H4 (cell line): Measurements from ENCODE around the gene SH3BP5L. TPM values are rescaled to one million over a fixed set of nuclear protein-coding genes. Genes with fewer than 3 reads are reported as not detected.
"Not testable (repeated sequence)": the region's sequence is repeated elsewhere in the genome, so short reads cannot be mapped to it uniquely, and the experiment has no call there.

Experiments
- DNase-seq: peaks from one replicate; pipeline ENCODE4 v3.0.0-alpha.2; 2015; ENCODE audit warnings: low spot score
- total RNA-seq: library from RNA; depleted of rRNA; stranded (reverse); fragments of >200 nt; shearing (Covaris generic); gene quantifications from 2 replicates; pipeline ENCODE4 v1.2.3, GENCODE V29; 2014

Gene SH3BP5L
- total RNA-seq, 1 experiment from 2014 or later = 9.1 TPM

DNA sequence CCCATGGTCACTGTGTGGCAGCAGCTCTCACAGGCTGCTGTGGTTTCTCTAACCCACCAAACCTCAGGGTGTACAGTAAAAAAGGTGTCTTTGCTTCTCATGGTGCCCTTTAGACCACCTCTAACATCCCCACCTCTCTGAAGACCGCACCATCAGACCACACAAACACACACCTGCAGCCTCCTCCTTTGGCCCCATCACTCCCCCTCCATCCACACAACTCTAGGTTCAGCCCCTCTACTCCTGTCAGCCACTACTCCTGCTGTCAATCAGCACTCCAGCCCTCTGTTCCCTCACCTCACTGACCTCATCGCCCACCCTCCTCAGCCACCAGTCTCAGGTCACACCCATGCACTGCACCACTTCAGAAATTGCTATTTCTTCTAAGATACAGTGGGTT is 25.7 kb upstream of the SH3BP5L start:
- DNase-seq = no peak

- DNase-seq = no peak
Measured at GRCh38 chr1:248850536-248851251, 25.0 kb upstream of the SH3BP5L start.

GRCh38 chr1:248850124-248850523 is 24.4 kb upstream of the SH3BP5L start:
- no peak for DNase-seq

DNA sequence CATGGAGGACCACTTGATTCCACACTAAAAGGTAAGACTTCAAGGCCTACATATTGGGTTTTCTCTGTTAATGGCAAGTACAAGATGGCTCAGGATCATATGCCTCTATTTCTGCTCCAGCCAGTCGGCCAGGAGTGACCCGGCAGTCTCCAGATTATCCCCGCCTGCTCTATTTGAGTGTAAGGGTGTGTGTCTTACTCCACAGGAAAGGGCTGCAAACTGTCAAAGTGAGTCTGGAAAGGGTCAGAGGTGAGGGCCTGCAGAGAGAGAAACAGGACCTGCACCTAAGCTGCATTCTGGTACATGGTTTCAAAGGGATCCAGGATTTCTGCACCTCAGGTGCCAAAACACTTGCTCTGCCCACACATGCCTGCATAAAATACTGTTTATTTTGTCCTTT is 23.9 kb upstream of the SH3BP5L start:
- no peak for DNase-seq

DNA sequence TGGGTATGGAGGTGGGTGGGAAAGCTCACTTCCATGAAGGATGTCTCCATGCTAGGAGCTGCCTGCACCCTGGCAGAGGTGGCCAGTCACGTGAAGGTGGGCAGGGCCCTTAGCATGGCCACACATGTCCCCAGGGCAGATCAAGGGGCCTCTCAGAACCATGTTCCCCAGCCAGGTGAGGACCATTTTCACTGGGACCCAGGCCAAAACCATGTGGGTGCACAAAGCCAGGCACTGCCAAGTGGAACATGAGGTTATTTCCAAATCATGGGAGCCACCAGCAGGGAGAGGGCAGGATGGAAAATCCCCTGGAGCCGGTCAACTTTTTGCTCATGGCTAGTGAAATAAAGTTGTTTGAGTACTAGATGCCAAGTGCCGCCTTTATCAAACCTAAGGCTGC is 23.4 kb upstream of the SH3BP5L start:
- DNase-seq = no peak

DNA sequence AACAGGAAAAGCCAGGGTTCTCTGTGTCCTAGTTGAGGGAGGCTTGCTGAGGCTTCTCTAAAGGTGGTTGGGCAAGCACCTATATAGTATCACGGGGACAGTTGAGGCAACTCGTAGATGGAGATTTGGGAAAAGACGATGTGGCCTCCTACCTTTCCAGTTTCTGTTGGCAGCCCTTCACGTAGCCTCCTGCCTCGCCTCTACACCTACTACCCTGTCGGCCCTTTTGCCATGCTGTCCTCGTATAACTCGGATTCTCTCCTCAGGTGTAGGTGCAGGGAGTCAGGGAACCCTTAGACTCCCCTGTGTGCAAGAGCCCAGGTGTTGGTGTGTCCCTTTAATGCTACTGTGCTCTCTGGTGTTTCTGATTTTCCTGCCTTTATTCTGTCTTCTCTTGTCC is 22.9 kb upstream of the SH3BP5L start:
- DNase-seq = no peak

- DNase-seq = no peak
Measured at GRCh38 chr1:248847956-248848561, 22.3 kb upstream of the SH3BP5L start.

- DNase-seq = no peak
Measured at GRCh38 chr1:248847181-248847955, 21.7 kb upstream of the SH3BP5L start.

- DNase-seq = no peak
Measured at GRCh38 chr1:248844526-248844925, 18.8 kb upstream of the SH3BP5L start.

DNA sequence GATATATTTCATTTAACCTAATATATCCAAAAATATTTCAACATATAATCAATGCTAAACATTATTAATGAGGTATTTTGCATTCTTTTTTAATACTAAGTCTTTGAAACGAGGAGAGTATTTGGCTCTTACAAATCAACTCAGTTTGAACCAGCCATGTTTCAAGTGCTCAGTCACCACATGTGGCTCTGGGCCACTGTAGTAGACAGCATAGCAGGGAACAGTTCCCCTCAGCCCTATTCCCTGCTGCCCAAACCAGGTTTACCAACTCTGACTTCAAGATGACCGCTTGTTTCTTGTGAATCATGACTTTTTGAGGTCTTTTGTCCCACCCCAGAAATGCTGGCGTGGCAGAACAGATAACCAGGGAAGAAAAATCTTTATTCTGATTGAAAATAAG is 18.0 kb upstream of the SH3BP5L start:
- DNase-seq = no peak

DNA sequence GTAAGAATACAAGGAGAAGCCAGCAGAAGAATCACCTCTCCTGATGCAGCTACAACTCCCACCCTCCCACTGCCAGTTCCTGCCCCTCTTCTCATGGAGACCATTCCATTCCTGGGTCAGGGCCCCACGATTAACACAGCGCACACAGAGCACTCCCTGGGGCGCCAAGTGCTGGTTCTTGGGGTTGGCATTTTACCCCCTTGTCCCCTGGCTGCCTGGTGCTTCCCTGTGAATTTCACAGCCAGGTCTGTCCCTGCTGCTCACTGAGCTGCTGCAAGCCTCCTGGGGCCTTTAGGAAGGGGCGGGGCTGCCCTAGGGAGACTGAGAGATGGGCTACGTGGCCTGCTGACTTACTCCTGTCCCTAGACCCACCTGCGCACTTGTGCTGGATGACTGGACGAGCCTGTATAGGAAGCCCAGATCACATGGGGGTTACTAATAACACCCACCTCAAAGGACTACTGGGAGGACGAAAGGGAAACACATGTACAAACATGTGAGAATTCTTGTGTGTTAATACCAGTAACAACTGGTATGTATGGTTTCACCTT is 17.1 kb upstream of the SH3BP5L start:
- no peak for DNase-seq

DNA sequence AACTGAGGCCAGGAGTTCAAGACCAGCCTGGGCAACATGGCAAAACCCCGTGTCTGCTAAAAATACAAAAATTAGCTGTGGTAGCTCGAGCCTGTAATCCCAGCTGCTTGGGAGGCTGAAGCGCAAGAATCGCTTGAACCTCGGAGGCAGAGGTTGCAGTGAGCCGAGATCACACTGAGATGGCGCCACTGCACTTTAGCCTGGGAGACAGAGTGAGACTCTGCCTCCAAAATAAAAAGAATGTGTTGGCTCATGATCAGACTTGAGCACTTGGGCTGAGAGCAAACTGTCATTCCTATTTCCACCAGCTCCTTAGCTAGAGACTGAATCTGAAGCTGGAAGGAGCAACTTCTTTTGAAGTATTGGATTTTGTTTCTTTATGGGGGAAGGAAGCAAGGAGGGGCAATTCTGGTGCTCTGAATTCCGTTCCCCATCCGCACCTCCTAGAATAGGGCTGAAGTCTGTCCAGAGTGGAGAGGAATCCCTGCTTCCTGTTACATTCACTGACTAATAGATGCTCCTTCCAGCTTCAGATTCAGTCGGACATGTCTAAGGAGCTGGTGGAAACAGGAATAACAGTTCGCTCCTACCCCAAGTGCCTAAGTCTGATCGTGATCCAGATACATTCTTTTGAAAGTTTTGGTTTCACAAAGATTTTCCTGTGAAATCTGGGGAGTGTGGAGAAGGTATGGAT is 16.1 kb upstream of the SH3BP5L start:
- DNase-seq = no peak

DNA sequence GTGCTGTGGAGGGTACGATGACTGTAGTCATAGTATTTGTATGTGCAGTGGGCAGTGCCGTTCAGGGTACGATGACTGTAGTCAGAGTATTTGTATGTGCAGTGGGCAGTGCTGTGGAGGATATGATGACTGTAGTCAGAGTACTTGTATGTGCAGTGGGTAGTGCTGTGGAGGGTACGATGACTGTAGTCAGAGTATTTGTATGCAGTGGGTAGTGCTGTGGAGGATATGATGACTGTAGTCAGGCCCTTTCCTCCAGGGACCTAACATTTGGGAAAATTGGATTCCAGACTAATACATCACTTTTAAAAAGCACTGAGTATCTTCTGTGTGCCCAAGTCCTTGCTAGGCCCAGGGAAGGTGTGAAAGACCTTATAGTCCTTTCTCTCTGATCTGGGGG is 15.2 kb upstream of the SH3BP5L start:
- no peak for DNase-seq

DNA sequence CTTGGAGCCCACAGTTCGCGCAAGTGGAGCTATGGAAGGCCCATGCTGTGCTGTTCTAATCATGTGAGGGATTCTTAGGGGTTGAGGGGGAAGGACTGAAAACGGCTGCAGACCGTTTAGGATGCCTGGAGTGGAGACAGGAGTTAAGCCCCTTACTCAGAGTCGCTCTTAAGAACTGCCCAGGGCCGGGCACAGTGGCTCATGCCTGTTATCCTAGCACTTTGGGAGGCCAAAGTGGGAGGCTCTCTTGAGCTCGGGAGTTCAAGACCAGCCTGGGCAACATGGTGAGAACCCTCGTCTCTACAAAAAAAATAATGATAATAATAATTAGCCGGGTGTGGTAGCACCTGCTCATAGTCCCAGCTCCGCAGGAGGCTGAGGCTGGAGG is 13.4 kb upstream of the SH3BP5L start:
- DNase-seq = no peak

DNA sequence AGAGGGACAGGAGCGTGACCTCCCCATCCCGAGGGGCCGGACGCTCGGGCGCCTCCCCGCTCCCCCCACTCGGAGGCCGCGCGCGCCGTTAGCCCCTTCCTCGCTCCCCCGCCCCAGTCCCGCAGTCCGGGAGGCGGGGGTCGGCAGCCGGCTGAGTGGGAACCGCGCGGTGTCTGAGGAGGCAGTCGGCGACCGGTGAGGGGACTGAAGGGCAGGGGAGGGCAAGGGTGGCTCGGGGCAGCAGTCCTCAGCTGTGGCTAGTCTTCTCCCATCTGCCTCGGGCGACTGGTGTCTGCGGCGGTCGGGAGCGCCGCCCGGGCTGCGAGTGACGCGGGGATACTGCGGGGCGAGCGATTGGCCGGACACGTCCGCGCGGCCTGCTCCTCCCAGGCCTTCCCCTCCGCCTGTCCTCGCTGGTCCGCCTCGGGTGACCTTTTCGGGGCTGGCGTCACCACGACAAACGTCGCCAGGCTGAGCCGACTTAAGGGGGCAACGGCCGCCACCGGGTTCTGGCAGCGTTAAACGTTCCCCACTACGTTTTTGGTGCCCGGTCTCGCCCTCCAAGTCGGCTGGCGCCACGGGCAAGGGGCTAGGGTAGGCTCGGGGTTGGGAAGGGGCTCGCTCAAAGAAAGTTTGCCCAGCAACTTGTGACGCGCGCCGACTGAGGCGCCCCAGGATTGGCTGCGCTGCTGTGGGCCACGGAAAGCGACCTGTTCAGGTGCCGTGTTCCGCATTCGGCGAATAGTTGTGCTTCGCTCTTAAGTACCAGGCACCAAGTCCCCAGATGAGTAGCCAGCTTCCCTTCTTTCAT is 12.8 kb upstream of the SH3BP5L start:
- peak; percentile 77 for DNase-seq

DNA sequence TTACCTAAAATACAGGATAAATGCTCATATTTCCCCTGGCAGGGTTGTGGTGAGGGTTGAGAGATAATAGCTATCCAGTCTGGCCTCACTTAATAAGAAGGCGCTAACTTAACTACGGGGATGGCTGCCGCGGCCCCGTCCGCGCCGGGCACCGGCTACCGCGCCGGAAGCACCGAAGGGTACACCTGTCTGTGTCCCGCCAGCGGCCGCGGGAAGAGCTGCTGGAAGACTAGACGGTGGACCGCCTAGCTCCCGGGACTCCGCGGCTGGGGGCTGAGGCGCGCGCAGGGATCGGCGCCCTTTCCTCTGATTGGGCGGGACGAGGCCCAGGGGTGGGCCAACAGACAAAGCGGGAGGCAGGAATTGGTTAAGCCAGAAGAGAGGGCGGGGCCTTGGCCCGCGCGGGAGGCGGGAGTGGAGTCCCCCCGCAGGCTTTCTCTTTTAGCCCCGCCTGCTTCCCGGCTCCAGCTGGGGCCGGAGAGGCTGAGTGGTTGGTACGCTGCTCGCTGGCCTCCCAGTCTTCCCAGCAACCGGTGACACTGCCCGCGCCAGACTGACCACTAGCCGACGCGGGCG is 12.2 kb upstream of the SH3BP5L start, which contains the start of gene ZNF672:
Gene ZNF672 (plus strand): TSS at position 444 of the 576 bp plus-strand sequence. CDS start 9,051 bp downstream, outside the sequence.
- peak; percentile 91 for DNase-seq

DNA sequence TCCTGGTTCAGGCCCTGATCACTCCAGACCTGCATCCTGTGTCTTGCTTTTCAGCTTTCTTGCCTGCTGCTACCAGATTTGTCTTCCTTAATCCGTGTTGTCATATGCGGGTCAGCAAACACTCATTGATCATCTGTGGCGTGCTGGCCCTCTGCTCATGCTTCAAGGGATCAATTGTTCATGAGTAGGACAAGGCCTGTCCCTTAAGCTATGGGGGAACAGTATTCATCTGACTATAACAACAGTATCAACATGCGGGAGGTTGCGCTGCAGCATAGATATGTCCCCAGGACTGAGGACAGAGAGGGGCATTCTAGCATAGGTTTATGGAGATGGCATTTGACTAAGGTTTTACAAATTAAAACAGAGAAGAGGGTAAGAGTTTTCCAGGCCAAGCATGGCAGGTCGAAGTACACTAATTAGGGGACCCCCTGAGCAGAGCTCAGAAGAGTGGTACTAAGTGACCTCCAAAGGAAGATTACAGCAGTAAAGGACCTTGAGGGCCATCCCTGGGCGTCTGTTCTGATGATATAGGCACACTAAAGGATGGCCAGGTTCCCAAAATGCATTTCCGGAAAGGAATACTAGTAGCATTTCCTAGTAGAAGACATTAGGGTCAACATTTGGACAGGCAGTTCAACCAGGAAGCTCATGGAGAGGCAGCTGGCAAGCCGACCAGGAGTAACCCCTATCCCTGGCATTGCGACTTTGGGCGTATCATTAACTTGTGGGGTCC is 11.5 kb upstream of the SH3BP5L start:
- no peak for DNase-seq

GRCh38 chr1:248834343-248834940 is 8.7 kb upstream of the SH3BP5L start:
- no peak for DNase-seq

GRCh38 chr1:248831842-248832241 is 6.1 kb upstream of the SH3BP5L start:
- DNase-seq = no peak

DNA sequence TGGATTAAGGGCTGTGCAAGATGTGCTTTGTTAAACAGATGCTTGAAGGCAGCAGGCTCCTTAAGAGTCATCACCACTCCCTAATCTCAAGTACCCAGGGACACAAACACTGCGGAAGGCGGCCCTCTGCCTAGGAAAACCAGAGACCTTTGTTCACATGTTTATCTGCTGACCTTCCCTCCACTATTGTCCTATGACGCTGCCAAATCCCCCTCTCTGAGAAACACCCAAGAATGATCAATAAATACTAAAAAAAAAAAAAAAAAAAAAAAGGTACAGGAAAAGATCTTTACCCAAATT is 5.0 kb upstream of the SH3BP5L start:
- DNase-seq = not testable (repeated sequence)
